Measurements from ENCODE around the gene SCTR. TPM values are rescaled to one million over a fixed set of nuclear protein-coding genes. Genes with fewer than 3 reads are reported as not detected.
A peak's percentile ranks its signal among the peaks of the same experiment; 100 is the strongest.
"Not testable (repeated sequence)": the region's sequence is repeated elsewhere in the genome, so short reads cannot be mapped to it uniquely, and the experiment has no call there.

SCTR gene
- total RNA-seq, 2 donors from 2014 or later = not detected

DNA sequence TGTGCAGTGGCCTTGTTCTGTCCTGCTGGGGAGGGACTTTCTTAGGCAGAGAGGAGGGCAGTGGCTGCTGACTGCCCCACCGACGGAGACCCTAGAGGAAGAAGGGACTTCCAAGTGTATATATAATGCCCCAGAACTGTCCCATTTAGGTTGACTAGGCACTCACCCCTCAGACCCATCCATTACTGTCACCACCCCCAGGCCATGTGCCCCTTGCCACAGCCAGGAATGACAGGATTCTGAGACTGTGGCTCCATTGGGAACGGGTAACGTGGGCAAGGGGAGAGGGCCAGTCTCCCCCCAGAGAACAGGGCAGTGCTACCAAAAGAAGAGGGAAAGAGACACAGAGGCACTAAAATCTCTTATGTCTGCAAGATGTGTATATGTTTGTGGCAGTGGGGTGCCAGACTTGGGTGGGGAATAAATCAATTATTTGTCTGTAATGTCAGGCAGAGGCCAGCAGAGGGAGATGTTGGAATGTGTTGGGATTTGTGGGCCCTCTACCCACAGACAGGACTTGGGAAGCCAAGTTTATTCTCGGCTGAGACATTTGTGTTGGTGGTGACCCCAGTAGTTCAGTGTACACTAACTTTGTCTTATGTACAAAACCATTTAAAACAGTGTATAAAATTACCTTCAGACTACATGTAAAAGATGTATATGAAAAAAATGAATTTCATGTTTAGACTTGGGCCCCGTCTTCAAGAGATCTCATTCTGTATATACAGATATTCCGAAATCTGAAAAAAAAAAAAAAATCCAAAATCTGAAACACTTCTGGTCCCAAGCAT, 116.7 kb downstream of the SCTR start:
- no peak overlapping the region for H3K27ac ChIP-seq
- DNase-seq (ENCODE audit: low spot score) = no peak
- TF ChIP-seq, protein P1, sequence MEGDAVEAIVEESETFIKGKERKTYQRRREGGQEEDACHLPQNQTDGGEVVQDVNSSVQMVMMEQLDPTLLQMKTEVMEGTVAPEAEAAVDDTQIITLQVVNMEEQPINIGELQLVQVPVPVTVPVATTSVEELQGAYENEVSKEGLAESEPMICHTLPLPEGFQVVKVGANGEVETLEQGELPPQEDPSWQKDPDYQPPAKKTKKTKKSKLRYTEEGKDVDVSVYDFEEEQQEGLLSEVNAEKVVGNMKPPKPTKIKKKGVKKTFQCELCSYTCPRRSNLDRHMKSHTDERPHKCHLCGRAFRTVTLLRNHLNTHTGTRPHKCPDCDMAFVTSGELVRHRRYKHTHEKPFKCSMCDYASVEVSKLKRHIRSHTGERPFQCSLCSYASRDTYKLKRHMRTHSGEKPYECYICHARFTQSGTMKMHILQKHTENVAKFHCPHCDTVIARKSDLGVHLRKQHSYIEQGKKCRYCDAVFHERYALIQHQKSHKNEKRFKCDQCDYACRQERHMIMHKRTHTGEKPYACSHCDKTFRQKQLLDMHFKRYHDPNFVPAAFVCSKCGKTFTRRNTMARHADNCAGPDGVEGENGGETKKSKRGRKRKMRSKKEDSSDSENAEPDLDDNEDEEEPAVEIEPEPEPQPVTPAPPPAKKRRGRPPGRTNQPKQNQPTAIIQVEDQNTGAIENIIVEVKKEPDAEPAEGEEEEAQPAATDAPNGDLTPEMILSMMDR (IDR thresholded peaks at IDR 0.05) = peak; percentile 90
- H3K4me3 ChIP-seq = no peak overlapping the region
- peaks cover 0 to 4% of the 10 kb centered on the region in 2 donors for H3K4me1 ChIP-seq (ENCODE audit: control insufficient read depth in 1 of 2, low read depth in 2 of 2)
- H3K27me3 ChIP-seq (replicated peaks; ENCODE audit: insufficient read depth) = no peaks in the 10 kb centered on the region
- no peaks in the 10 kb centered on the region for H3K36me3 ChIP-seq
- peak; percentile 62 for ATAC-seq (ENCODE audit: insufficient number of reproducible peaks, low FRiP score, low read depth)
- H3K9me3 ChIP-seq = no peaks in the 10 kb centered on the region

DNA sequence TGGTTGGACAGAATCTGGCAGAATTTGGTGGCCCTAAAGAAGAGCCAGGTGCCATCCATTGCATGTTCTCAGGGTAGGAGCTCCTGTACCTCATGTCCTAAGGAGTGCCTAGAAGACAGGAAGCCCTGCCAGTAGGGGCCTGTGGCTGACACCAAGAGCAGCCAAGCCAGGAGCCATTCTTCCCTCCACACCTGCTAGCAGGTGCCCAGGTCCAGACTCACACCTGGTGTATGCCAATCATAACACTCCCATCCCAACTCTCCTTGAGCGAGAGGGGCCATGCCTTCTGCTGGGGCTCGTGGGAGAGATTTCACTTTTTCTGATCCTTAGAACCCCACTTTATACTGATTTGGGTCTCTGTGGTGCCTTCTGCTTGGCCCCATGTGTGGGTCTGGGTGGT, 119.1 kb downstream of the SCTR start:
- H3K27ac ChIP-seq = no peak overlapping the region
- H3K4me1 ChIP-seq (ENCODE audit: control insufficient read depth in 1 of 2, low read depth in 2 of 2) = peaks cover 0 to 7% of the 10 kb centered on the region in 2 donors
- ATAC-seq (ENCODE audit: insufficient number of reproducible peaks, low FRiP score, low read depth) = no peak
- TF ChIP-seq, protein P1 (IDR thresholded peaks at IDR 0.05) = no peak
- no peak overlapping the region for H3K4me3 ChIP-seq
- H3K9me3 ChIP-seq = no peaks in the 10 kb centered on the region
- no peaks in the 10 kb centered on the region for H3K27me3 ChIP-seq (replicated peaks; ENCODE audit: insufficient read depth)
- DNase-seq (ENCODE audit: low spot score) = no peak
- H3K36me3 ChIP-seq = no peaks in the 10 kb centered on the region

DNA sequence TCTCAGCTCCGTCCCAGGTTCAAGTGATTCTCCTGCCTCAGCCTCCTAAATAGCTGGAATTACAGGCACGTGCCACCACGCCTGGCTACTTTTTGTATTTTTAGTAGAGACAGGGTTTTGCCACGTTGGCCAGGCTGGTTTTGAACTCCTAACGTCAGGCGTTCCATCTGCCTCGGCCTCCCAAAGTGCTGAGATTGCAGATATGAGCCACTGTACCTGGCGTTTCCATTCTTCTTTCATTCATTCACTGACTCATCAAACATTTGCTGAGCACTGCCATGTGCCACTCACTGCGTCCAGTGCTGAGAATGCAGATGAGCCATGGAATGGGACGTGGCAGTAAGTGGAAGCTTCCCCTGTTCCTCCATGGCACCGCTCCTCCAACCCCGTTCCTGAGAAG, 120.7 kb downstream of the SCTR start:
- not testable (repeated sequence) for H3K27ac ChIP-seq; H3K27me3 ChIP-seq (replicated peaks; ENCODE audit: insufficient read depth); H3K36me3 ChIP-seq; DNase-seq (ENCODE audit: low spot score); H3K4me1 ChIP-seq (ENCODE audit: control insufficient read depth in 1 of 2, low read depth in 2 of 2); H3K9me3 ChIP-seq; ATAC-seq (ENCODE audit: insufficient number of reproducible peaks, low FRiP score, low read depth); H3K4me3 ChIP-seq

DNA sequence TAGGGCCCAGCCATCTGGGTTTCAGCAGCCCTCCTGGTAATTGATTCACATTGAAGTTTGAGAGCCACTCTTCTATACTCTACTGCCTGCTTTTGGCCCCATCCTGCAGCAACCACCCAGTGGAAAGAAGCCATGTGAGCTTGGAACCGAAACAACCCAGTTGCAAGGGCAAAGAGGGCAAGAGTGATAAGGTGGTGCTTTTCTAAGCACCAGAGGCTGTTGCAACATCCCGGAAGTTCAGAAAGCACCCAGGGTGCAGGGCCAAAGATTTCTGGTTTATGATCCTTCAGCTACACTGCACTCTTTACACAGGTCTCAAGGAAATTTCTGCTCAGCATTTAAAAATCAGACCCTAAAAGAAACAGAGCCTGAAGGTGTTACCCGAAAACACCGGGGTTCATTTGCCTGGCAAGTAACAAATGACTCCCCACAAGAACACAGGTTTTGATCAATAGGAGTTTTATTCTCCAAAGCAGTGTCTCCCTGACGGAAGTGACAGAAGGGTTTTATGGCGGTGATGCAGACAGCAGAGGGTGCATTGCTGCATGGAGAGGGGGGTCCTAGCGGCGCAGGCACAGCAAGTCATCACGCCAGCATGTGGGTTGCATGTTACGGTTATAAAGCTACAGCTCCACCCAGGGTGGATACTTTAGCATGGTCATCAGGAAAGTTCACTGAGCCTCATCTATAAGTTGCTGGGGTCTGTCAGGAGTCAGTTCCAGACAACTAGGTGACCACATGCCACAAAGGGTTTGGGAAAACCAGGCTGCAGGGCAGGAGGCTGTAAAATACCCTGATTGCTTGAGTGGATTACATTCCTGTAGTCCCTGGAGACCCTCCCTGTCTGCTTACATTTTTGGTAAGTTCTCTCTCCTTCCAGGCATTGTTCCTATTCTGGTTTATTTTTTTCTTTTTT, 121.4 kb downstream of the SCTR start:
- DNase-seq (ENCODE audit: low spot score) (no peak), ATAC-seq (ENCODE audit: insufficient number of reproducible peaks, low FRiP score, low read depth) (no peak)
- peaks cover 0 to 7% of the 10 kb centered on the region in 2 donors for H3K4me1 ChIP-seq (ENCODE audit: control insufficient read depth in 1 of 2, low read depth in 2 of 2)
- H3K27ac ChIP-seq = no peak overlapping the region
- no peaks in the 10 kb centered on the region for H3K36me3 ChIP-seq
- H3K4me3 ChIP-seq = no peak overlapping the region
- TF ChIP-seq, protein P1 (IDR thresholded peaks at IDR 0.05) = no peak
- H3K27me3 ChIP-seq (replicated peaks; ENCODE audit: insufficient read depth) = no peaks in the 10 kb centered on the region
- H3K9me3 ChIP-seq = no peaks in the 10 kb centered on the region

DNA sequence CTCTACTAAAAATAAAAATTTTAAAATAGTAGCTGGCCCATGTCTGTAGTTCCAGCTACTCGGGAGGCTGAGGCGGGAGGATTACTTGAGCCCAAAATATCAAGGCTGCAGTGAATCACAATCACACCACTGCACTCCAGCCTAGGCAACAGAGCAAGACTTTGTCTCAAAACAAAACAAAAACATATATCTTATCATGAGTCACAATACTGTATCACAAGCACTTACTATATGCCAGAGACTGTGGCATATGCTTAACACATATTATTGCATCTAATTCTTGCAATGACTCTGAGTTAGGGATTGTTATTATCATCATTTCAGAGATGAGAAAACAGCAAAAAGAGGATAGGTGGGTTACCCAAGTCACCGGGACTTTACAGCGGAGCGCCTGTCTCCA, 122.2 kb downstream of the SCTR start:
- DNase-seq (ENCODE audit: low spot score) (no peak), ATAC-seq (ENCODE audit: insufficient number of reproducible peaks, low FRiP score, low read depth) (no peak)
- H3K4me1 ChIP-seq (ENCODE audit: control insufficient read depth in 1 of 2, low read depth in 2 of 2) = peaks cover 0 to 7% of the 10 kb centered on the region in 2 donors
- H3K27ac ChIP-seq = no peak overlapping the region
- no peak overlapping the region for H3K4me3 ChIP-seq
- no peaks in the 10 kb centered on the region for H3K27me3 ChIP-seq (replicated peaks; ENCODE audit: insufficient read depth)
- H3K9me3 ChIP-seq = no peaks in the 10 kb centered on the region
- no peaks in the 10 kb centered on the region for H3K36me3 ChIP-seq
- TF ChIP-seq, protein P1 (IDR thresholded peaks at IDR 0.05) = no peak

Data from thoracic aorta (tissue), 2 donors.